ENCODE data around the gene RNF144A. TPM values are rescaled to one million over a fixed set of nuclear protein-coding genes. Genes with fewer than 3 reads are reported as not detected.

RNF144A gene
- total and polyA plus RNA-seq, 2 donors (not counting 3 experiments of a cell fraction or from before 2014, with no cell fraction given), result 9.7 to 28.8 TPM

DNA sequence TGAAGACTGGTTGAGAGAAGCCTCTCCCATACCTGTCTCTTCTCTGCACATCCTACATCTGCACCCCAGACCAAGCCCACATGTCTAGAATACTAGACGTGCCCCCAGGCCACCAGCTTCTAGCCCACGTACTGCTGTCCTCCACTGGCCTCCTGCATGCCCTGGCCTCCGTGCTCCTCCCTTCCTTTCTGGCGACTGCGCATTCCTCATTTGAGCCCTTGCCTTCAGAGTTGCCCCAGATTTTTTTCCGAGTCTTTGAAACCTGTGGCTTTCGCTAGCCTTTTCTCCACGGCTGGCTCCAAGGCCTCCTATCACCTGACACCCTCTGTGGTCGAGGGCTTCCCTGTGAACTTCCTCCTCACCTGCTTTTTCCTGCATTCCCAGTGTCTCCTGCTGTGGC, 11.2 kb downstream of the RNF144A start:
- no peak for FAIRE-seq
- no peak overlapping the region for H3K4me2 ChIP-seq (ENCODE audit: insufficient read depth, low read length)
- dilution Hi-C loops (cut with MboI; ENCODE audit: extremely low pct_ligation_motif_present, low sequenced_read_pairs) (no loop called here), intact Hi-C loops (cut with micrococcal nuclease) (loop anchor here (2.0 kb wide), 1 partner anchor 18 kb away; no protein-coding TSS in a partner anchor)
- no peak for DNase-seq (ENCODE audit: low read depth, low spot score)
- no peaks in the 10 kb centered on the region for H3K9me3 ChIP-seq (replicated peaks; ENCODE audit: control insufficient read depth, insufficient read depth, low read length)
- POLR2A ChIA-PET, result no interaction called here
- H3K79me2 ChIP-seq (ENCODE audit: control insufficient read depth, insufficient read depth, low read length), result no peaks in the 10 kb centered on the region
- no peaks in the 10 kb centered on the region for H3K27me3 ChIP-seq (ENCODE audit: control insufficient read depth in 2 of 2, insufficient read depth in 2 of 2, low read length in 2 of 2)
- no peak overlapping the region for H3K27ac ChIP-seq (ENCODE audit: insufficient read depth, low read depth, low read length)
- no peak overlapping the region for H3K9ac ChIP-seq (replicated peaks; ENCODE audit: extremely low read depth, insufficient read depth, low read length)
- H3K36me3 ChIP-seq (ENCODE audit: control insufficient read depth in 2 of 2, extremely low read depth in 1 of 2, insufficient read depth in 2 of 2, low read length in 2 of 2), result no peaks in the 10 kb centered on the region
- TF ChIP-seq JUN (IDR thresholded peaks at IDR 0.05; ENCODE audit: borderline replicate concordance, insufficient read depth, insufficient read length, low read depth) (no peak), GATA2 (IDR thresholded peaks at IDR 0.05; ENCODE audit: insufficient read depth, insufficient read length, low read depth, low read length) (no peak), POLR2A (IDR thresholded peaks at IDR 0.05; ENCODE audit: low read depth, low read length) (no peak), MAX (IDR thresholded peaks at IDR 0.05; ENCODE audit: insufficient read depth, insufficient read length) (no peak), EZH2 (IDR thresholded peaks at IDR 0.05; ENCODE audit: borderline replicate concordance, low read depth, low read length, severe bottlenecking) (no peak), MYC (IDR thresholded peaks at IDR 0.05; ENCODE audit: low read depth, low read length) (no peak), CTCF (IDR thresholded peaks at IDR 0.05; ENCODE audit: extremely low read depth in 1 of 2, insufficient read depth in 1 of 2, low read depth in 1 of 2, low read length in 2 of 2) (no peak), POLR2AphosphoS5 (IDR thresholded peaks at IDR 0.05; ENCODE audit: insufficient read depth, low read depth, low read length) (no peak)
- H3K4me1 ChIP-seq (ENCODE audit: control insufficient read depth, extremely low read depth, insufficient read depth, low read length), result no peaks in the 10 kb centered on the region
- no TSS peak for BruUV-seq (replicated peaks)
- CTCF ChIA-PET, result interaction anchor here (1.3 to 1.7 kb wide), 3 partner anchors 12 to 31 kb away, joined by 4 to 8 read pairs (median 5); no protein-coding TSS in a partner anchor
- H4K20me1 ChIP-seq (replicated peaks; ENCODE audit: control insufficient read depth, extremely low read depth, insufficient read depth, low read length), result no peaks in the 10 kb centered on the region
- H3K4me3 ChIP-seq (replicated peaks in 1 of 3; ENCODE audit: insufficient read depth in 1 of 3, low read depth in 1 of 3, low read length in 3 of 3), result no peak overlapping the region
- H3K9me1 ChIP-seq (replicated peaks; ENCODE audit: control insufficient read depth, extremely low read depth, insufficient read depth, low read length), result no peaks in the 10 kb centered on the region
- H2AFZ ChIP-seq (ENCODE audit: low read depth, low read length), result no peak overlapping the region

Measured in endothelial cell of umbilical vein (primary cell).